ENCODE results near the gene SAGE1. TPM values are rescaled to one million over a fixed set of nuclear protein-coding genes. Genes with fewer than 3 reads are reported as not detected.
A peak's percentile ranks its signal among the peaks of the same experiment; 100 is the strongest.

The SAGE1 gene
- polyA plus RNA-seq, 6 donors from 2014 or later, result not detected

GRCh38 chrX:135931644-135932487, 38.4 kb downstream of the SAGE1 start:
- ATAC-seq (ENCODE audit: low read depth in 2 of 2), result peak in 1 of 2 donors; percentile 46
- Mint-ChIP-seq H3K36me3 (no peaks in the 10 kb centered on the region), H3K9me3 (peaks cover 0 to 6% (median 1%) of the 10 kb centered on the region in 7 donors), H3K4me3 (peak overlapping the region in 1 of 8 donors; percentile 15), H3K4me1 (no peaks in the 10 kb centered on the region), H3K27me3 (peaks cover 0 to 8% (median 0%) of the 10 kb centered on the region in 3 donors), H3K27ac (no peak overlapping the region)
- peak; percentile 23 for DNase-seq

- ATAC-seq (ENCODE audit: low read depth in 2 of 2), result no peak
- no peak overlapping the region for H3K27ac Mint-ChIP-seq
- no peak overlapping the region for H3K4me3 Mint-ChIP-seq
- H3K4me1 Mint-ChIP-seq, result no peaks in the 10 kb centered on the region
- H3K36me3 Mint-ChIP-seq, result no peaks in the 10 kb centered on the region
- no peaks in the 10 kb centered on the region for H3K27me3 Mint-ChIP-seq
- DNase-seq, result no peak
- H3K9me3 Mint-ChIP-seq, result peaks cover 0 to 6% (median 0%) of the 10 kb centered on the region in 7 donors
Observed at GRCh38 chrX:135944486-135944885, 51.0 kb downstream of the SAGE1 start.

- Mint-ChIP-seq H3K27ac (peak overlapping the region in 1 of 6 donors; percentile 54), H3K36me3 (no peaks in the 10 kb centered on the region), H3K9me3 (no peaks in the 10 kb centered on the region), H3K27me3 (no peaks in the 10 kb centered on the region), H3K4me3 (no peak overlapping the region), H3K4me1 (no peaks in the 10 kb centered on the region)
- DNase-seq, result no peak
- ATAC-seq (ENCODE audit: low read depth in 2 of 2), result no peak
Observed at GRCh38 chrX:135951291-135951690, 57.8 kb downstream of the SAGE1 start.

Other genes starting within 250 kb of the SAGE1 start
- not detected for gene CT45A1, start 180.1 kb upstream of the SAGE1 start, polyA plus RNA-seq (ENCODE audit: low read depth in 6 of 6)
- gene CT45A3, start 125.5 kb upstream of the SAGE1 start, polyA plus RNA-seq (ENCODE audit: low read depth in 6 of 6), result not detected
- not detected for gene CT45A5, start 108.2 kb upstream of the SAGE1 start, polyA plus RNA-seq (ENCODE audit: low read depth in 6 of 6)
- not detected for gene CT45A6, start 90.9 kb upstream of the SAGE1 start, polyA plus RNA-seq (ENCODE audit: low read depth in 6 of 6)
- gene CT45A2, start 73.7 kb upstream of the SAGE1 start, polyA plus RNA-seq (ENCODE audit: low read depth in 6 of 6), result not detected
- not detected for gene CT45A7, start 56.4 kb upstream of the SAGE1 start, polyA plus RNA-seq (ENCODE audit: low read depth in 6 of 6)
- gene CT45A8, start 39.2 kb upstream of the SAGE1 start, polyA plus RNA-seq (ENCODE audit: low read depth in 6 of 6), result not detected
- gene CT45A9, start 21.9 kb upstream of the SAGE1 start, polyA plus RNA-seq (ENCODE audit: low read depth in 6 of 6), result not detected
- gene CT45A10, start 272 bp upstream of the SAGE1 start, polyA plus RNA-seq (ENCODE audit: low read depth in 6 of 6), result not detected
- 10 to 100 TPM in 3 of 6 donors, 1 to 10 TPM in 3; 7.6 to 11.5 (median 10.4) TPM for gene MMGT1, start 80.3 kb downstream of the SAGE1 start, polyA plus RNA-seq (ENCODE audit: low read depth in 6 of 6)
- gene SLC9A6, start 91.7 kb downstream of the SAGE1 start, polyA plus RNA-seq (ENCODE audit: low read depth in 6 of 6), result 10 to 100 TPM in 4 of 6 donors, 1 to 10 TPM in 2; 9.2 to 18.8 (median 10.7) TPM